Type B pancreatic cell (in vitro differentiated cells): ENCODE data around the gene ZCWPW1. TPM values are rescaled to one million over a fixed set of nuclear protein-coding genes. Genes with fewer than 3 reads are reported as not detected.
A peak's percentile ranks its signal among the peaks of the same experiment; 100 is the strongest.
"Not testable (repeated sequence)": the region's sequence is repeated elsewhere in the genome, so short reads cannot be mapped to it uniquely, and the experiment has no call there.

Experiments
- DNase-seq: peaks from one replicate; pipeline ENCODE4 v3.0.0; 2021; ENCODE audit warnings: mixed read lengths; ENCODE audit not compliant: unreplicated experiment; ENCODE audit errors: extremely low spot score
- H3K27ac Mint-ChIP-seq: 2 replicates; pipeline ENCODE4 v1.8.0; 2021; ENCODE audit warnings: mild to moderate bottlenecking, mixed read lengths
- H3K27me3 Mint-ChIP-seq: 2 replicates; pipeline ENCODE4 v1.8.0; 2021; ENCODE audit warnings: mixed read lengths
- H3K36me3 Mint-ChIP-seq: 2 replicates; pipeline ENCODE4 v1.8.0; 2021; ENCODE audit warnings: mixed read lengths
- H3K4me1 Mint-ChIP-seq: one replicate; pipeline ENCODE4 v1.8.0; 2021; ENCODE audit warnings: mixed read lengths; ENCODE audit not compliant: unreplicated experiment
- H3K4me3 Mint-ChIP-seq: 2 replicates; pipeline ENCODE4 v1.8.0; 2021; ENCODE audit warnings: mild to moderate bottlenecking, mixed read lengths
- H3K9me3 Mint-ChIP-seq: 2 replicates; pipeline ENCODE4 v1.8.0; 2021; ENCODE audit warnings: mixed read lengths
- CTCF ChIP-seq: fragments of 200-600 bp; sonication (generic); conservative IDR thresholded peaks from 2 replicates; pipeline ENCODE4 v1.5.0; 2021; ENCODE audit warnings: antibody characterized with exemption, mild to moderate bottlenecking
- total RNA-seq: library from RNA; stranded (reverse); gene quantifications from 2 replicates; pipeline ENCODE4 v1.2.1, GENCODE V29; 2021; ENCODE audit warnings: low replicate concordance

Gene ZCWPW1
- total RNA-seq, 1 donor from 2014 or later = 2.7 TPM

GRCh38 chr7:100449190-100449795 lies 20.8 kb upstream of the ZCWPW1 start:
- no peak for TF ChIP-seq CTCF
- H3K27ac Mint-ChIP-seq = no peak overlapping the region

GRCh38 chr7:100447363-100447762 lies 18.9 kb upstream of the ZCWPW1 start:
- H3K27ac Mint-ChIP-seq = not testable (repeated sequence)

More at GRCh38 chr7:100449190-100449795, 20.8 kb upstream of the ZCWPW1 start:
- no peak for DNase-seq
- H3K4me1 Mint-ChIP-seq = peaks cover 3% of the 10 kb centered on the region
- no peaks in the 10 kb centered on the region for H3K9me3 Mint-ChIP-seq
- H3K27me3 Mint-ChIP-seq = no peaks in the 10 kb centered on the region
- H3K4me3 Mint-ChIP-seq = peak overlapping the region; percentile 47
- H3K36me3 Mint-ChIP-seq = no peaks in the 10 kb centered on the region

GRCh38 chr7:100446040-100446439 lies 17.5 kb upstream of the ZCWPW1 start:
- Mint-ChIP-seq H3K27me3 (no peaks in the 10 kb centered on the region), H3K4me3 (no peak overlapping the region), H3K4me1 (peaks cover 9% of the 10 kb centered on the region), H3K36me3 (no peaks in the 10 kb centered on the region), H3K27ac (no peak overlapping the region), H3K9me3 (no peaks in the 10 kb centered on the region)
- no peak for TF ChIP-seq CTCF
- DNase-seq = no peak

More at GRCh38 chr7:100447363-100447762, 18.9 kb upstream of the ZCWPW1 start:
- H3K4me3 Mint-ChIP-seq, H3K4me1 Mint-ChIP-seq, H3K36me3 Mint-ChIP-seq, H3K9me3 Mint-ChIP-seq, DNase-seq, H3K27me3 Mint-ChIP-seq: not testable (repeated sequence)

- Mint-ChIP-seq H3K27me3 (no peaks in the 10 kb centered on the region), H3K36me3 (no peaks in the 10 kb centered on the region), H3K4me3 (peak overlapping the region; percentile 5), H3K4me1 (peaks cover 9% of the 10 kb centered on the region), H3K9me3 (no peaks in the 10 kb centered on the region), H3K27ac (peak overlapping the region; percentile 75)
- no peak for DNase-seq
- TF ChIP-seq CTCF = no peak
Observed at GRCh38 chr7:100444311-100445278, 16.1 kb upstream of the ZCWPW1 start.

GRCh38 chr7:100443096-100443840 lies 14.8 kb upstream of the ZCWPW1 start:
- Mint-ChIP-seq H3K4me3 (peak overlapping the region; percentile 50), H3K27ac (peak overlapping the region; percentile 85), H3K36me3 (no peaks in the 10 kb centered on the region), H3K27me3 (no peaks in the 10 kb centered on the region), H3K4me1 (peaks cover 9% of the 10 kb centered on the region), H3K9me3 (no peaks in the 10 kb centered on the region)
- no peak for DNase-seq
- no peak for TF ChIP-seq CTCF
